ENCODE measurements around the gene IFI44.

DNA sequence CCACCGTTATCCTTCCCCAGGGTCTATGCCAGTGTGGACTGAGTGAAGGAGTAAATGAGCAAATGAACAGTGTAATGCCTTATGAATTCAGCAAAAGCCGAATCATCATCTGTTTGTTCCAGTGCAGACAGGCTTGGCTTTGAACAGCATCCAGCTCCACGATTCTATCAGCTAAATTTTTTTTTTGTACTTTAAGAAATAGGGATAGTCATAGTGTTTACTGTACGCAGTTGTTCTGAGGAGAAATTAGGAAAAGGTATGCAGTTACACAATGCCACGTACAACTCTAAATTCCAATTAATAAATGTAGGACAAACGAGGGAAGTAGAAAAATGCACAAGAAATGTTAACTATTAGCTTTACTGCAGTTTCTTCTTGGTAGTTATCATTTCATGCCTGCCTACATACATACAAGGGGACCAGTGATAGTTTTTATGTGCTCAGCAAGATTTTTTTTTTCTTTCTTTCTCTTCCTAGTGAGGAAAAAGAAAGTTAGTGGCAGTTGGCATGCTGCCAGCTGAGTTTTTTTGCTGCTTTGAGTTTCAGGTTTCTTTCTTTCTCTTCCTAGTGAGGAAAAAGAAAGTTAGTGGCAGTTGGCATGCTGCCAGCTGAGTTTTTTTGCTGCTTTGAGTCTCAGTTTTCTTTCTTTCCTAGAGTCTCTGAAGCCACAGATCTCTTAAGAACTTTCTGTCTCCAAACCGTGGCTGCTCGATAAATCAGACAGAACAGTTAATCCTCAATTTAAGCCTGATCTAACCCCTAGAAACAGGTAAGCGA lies 29.6 kb upstream of the IFI44 start, which contains the start of gene IFI44L:
- TF ChIP-seq, protein P1, sequence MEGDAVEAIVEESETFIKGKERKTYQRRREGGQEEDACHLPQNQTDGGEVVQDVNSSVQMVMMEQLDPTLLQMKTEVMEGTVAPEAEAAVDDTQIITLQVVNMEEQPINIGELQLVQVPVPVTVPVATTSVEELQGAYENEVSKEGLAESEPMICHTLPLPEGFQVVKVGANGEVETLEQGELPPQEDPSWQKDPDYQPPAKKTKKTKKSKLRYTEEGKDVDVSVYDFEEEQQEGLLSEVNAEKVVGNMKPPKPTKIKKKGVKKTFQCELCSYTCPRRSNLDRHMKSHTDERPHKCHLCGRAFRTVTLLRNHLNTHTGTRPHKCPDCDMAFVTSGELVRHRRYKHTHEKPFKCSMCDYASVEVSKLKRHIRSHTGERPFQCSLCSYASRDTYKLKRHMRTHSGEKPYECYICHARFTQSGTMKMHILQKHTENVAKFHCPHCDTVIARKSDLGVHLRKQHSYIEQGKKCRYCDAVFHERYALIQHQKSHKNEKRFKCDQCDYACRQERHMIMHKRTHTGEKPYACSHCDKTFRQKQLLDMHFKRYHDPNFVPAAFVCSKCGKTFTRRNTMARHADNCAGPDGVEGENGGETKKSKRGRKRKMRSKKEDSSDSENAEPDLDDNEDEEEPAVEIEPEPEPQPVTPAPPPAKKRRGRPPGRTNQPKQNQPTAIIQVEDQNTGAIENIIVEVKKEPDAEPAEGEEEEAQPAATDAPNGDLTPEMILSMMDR (conservative IDR thresholded peaks at IDR 0.05; ENCODE audit: low read length): no peak
- no peak for TF ChIP-seq EZH2phosphoT487 (IDR thresholded peaks at IDR 0.05; ENCODE audit: borderline replicate concordance, low read depth, low read length)

Measured in OCI-LY7 (cell line).